T-helper 9 cell (primary cell): Measurements from ENCODE around the gene TET2.

Experiments used
- DNase-seq: peaks from one replicate; pipeline ENCODE4 v3.0.0-alpha.2; 2020

The TET2 gene

DNA sequence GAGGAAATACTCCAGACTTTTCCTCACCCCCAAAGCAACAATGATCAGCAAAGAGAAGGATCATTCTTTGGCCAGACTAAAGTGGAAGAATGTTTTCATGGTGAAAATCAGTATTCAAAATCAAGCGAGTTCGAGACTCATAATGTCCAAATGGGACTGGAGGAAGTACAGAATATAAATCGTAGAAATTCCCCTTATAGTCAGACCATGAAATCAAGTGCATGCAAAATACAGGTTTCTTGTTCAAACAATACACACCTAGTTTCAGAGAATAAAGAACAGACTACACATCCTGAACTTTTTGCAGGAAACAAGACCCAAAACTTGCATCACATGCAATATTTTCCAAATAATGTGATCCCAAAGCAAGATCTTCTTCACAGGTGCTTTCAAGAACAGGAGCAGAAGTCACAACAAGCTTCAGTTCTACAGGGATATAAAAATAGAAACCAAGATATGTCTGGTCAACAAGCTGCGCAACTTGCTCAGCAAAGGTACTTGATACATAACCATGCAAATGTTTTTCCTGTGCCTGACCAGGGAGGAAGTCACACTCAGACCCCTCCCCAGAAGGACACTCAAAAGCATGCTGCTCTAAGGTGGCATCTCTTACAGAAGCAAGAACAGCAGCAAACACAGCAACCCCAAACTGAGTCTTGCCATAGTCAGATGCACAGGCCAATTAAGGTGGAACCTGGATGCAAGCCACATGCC is 89.7 kb downstream of the TET2 start:
- DNase-seq, result no peak

DNA sequence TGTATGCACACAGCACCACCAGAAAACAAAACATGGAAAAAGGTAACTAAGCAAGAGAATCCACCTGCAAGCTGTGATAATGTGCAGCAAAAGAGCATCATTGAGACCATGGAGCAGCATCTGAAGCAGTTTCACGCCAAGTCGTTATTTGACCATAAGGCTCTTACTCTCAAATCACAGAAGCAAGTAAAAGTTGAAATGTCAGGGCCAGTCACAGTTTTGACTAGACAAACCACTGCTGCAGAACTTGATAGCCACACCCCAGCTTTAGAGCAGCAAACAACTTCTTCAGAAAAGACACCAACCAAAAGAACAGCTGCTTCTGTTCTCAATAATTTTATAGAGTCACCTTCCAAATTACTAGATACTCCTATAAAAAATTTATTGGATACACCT is 90.2 kb downstream of the TET2 start:
- DNase-seq, result no peak

- no peak for DNase-seq
Observed at GRCh38 chr4:105240037-105240436, 93.4 kb downstream of the TET2 start.

DNA sequence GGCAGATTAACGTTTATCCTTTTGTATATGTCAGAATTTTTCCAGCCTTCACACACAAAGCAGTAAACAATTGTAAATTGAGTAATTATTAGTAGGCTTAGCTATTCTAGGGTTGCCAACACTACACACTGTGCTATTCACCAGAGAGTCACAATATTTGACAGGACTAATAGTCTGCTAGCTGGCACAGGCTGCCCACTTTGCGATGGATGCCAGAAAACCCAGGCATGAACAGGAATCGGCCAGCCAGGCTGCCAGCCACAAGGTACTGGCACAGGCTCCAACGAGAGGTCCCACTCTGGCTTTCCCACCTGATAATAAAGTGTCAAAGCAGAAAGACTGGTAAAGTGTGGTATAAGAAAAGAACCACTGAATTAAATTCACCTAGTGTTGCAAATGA is 94.8 kb downstream of the TET2 start:
- no peak for DNase-seq

- no peak for DNase-seq
Observed at GRCh38 chr4:105243446-105243845, 96.8 kb downstream of the TET2 start.

DNA sequence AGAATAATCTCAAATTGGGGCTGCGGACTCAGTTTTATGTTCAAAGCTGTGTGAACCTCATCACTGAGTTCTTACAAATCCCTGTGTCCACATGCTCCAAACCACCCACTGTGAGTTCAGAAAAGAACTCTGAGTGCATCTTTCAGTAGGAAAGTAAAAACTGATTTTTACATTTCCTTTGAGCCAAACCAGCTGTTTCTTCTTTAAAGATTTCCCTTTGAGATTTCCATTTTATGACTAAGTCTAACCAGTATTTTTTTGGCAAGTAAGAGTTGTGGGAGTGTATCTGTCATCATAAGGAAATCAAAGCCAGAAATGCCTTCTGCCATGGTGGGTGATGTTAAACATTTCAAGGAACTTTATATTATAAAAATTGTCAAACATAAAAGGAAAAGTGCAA is 100.0 kb downstream of the TET2 start:
- DNase-seq, result no peak

DNA sequence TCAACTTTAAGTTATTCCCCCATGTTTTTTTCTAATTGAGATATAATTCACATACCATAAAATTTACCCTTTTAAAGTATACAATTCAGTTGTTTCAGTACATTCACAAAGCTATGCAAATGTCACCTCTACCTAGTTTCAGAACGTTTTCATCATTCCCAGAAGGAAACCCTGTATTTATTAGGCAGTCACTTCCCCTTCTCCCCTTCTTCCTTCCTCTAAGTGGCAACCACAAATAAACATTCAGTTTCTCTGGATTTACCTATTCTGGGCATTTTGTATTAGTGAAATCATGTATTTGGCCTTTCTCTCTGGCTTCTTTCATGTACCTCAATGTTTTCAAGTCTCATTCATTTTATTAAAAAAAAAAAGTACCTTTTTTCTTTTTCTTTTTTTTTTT is 101.9 kb downstream of the TET2 start:
- no peak for DNase-seq

- no peak for DNase-seq
Observed at GRCh38 chr4:105257817-105258495, 111.3 kb downstream of the TET2 start.

- DNase-seq, result no peak
Observed at GRCh38 chr4:105265689-105266088, 119.0 kb downstream of the TET2 start.

DNA sequence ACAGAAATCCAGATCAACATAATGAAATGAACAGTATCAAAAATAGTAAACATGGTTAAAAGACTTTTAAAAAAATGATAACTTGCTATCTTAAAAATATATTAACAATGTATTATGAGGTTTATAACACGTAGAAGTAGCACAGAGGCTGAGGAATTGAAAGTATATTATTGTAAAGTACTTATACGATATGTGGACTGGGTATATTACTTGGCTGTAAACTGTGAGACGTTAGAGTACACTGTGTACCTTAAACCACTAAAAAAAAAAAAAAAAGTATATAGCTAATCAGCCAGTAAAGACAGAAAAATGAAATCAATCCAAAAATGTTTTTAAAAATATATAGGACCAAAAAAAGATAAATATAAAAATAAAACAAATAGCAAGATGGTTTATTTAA is 120.6 kb downstream of the TET2 start:
- DNase-seq, result no peak

- DNase-seq, result no peak
Observed at GRCh38 chr4:105272002-105272401, 125.3 kb downstream of the TET2 start.

DNA sequence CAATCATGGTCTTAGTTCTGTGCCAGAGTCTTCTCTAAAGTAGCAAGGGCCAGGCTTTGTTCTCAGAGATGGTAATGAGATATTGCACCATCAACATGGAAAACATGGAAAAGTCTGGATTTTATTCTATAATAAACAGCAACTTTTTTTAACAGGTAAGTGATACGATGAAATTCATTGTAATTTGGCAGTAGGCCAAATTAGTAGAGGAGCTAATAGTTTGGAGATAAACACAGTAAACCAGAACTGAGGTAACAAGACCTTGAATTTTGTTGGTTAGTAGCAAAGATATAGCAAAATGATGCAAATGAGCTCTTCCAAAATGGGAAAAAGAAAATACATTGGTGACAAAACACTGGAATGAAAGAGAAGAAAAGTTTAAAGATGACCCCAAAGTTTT is 126.6 kb downstream of the TET2 start:
- DNase-seq, result no peak

DNA sequence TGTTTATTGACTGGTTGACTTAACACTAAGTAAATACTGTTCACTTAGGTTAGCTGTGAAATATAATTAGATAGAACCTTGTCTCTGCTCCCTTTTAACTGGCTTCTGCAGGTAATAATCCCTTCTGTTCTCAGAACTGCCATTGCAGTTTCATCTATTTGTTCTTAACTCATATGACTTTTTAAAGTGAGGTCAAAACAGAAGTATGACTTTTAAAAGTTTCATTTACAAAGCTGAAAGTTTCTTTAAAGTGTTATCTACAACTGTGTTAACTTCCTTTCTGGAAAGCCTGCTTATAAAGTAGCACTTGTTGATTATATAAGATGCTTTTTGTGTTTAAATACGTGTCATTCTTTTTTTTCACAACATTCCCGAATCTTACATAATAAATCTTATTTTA is 127.4 kb downstream of the TET2 start:
- DNase-seq, result no peak

DNA sequence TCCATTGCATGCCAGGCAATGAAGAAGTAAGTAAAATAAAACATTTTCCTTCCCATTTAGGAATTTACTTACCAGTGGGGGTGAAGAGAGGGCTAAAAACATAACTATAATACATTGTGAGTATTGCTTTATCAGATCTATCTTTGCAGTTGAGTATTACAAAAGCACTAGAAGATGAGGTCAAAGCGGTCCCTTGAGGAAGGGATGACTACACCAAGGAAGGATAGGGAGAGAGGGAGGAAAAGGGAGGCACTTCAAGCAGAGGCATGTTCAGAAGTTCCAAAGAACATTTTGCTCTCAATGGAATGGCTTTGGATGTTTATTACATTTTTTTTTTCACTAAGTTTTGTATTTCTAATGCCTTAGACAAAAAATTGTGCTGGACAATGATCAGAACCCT is 127.8 kb downstream of the TET2 start:
- no peak for DNase-seq

GRCh38 chr4:105276361-105277104 is 129.9 kb downstream of the TET2 start:
- DNase-seq, result no peak

DNA sequence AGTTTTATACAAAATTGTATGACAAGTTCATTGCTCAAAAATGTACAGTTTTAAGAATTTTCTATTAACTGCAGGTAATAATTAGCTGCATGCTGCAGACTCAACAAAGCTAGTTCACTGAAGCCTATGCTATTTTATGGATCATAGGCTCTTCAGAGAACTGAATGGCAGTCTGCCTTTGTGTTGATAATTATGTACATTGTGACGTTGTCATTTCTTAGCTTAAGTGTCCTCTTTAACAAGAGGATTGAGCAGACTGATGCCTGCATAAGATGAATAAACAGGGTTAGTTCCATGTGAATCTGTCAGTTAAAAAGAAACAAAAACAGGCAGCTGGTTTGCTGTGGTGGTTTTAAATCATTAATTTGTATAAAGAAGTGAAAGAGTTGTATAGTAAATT is 131.0 kb downstream of the TET2 start:
- no peak for DNase-seq

- DNase-seq, result no peak
Observed at GRCh38 chr4:105279314-105279713, 132.6 kb downstream of the TET2 start.

DNA sequence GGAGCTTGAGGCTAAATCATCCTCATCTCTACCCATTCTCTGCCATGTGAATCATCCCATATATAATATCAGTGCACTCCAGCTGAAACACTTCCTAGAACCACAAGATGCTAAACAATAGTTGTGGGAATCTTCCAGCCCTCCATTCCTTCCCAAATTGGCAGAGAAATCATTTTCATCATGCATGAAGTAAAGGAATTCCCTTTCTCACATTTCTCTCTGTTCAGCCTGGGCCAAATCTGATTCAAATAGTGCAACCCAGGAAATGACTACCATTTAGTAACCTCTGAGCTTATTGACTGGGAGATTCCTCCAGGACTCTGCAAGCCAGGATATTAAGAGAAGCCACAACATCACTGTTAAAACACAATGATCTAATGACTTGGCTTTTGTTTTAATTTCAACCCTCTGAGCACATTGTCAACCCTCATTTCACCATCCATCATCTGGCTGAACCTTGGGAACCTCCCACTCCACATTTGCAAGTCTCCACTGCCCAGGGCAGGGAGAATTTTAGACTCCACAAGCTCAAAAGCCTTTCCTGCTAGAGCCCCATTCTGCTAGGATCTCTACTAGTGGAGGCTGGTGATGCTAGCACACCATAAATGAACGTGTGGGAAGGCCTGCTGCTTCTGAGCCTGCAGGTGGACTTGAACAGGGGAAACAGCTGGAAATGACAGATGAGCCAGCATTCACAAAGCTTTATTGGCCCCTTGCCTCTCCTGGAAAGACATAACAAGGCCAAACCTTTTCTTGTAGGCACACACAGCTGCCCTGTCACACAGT is 133.9 kb downstream of the TET2 start:
- no peak for DNase-seq

DNA sequence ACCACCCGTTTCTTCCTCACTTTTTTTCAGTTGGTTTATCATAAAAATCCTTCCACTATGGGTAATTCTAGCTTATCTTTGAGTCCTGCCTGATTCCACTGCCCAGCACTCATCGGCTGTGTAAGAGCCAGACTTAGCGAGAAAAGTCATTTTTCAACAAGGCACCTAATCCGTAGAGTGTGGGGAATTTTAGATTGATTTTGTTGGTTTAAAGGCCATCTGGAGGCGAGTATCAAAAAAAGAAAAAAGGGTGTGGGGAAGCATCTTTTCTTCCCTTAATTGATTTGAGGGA is 134.4 kb downstream of the TET2 start:
- no peak for DNase-seq

GRCh38 chr4:105282489-105282888 is 135.8 kb downstream of the TET2 start:
- no peak for DNase-seq

- DNase-seq, result no peak
Observed at GRCh38 chr4:105283501-105283900, 136.8 kb downstream of the TET2 start.

- no peak for DNase-seq
Observed at GRCh38 chr4:105288121-105288520, 141.4 kb downstream of the TET2 start.

DNA sequence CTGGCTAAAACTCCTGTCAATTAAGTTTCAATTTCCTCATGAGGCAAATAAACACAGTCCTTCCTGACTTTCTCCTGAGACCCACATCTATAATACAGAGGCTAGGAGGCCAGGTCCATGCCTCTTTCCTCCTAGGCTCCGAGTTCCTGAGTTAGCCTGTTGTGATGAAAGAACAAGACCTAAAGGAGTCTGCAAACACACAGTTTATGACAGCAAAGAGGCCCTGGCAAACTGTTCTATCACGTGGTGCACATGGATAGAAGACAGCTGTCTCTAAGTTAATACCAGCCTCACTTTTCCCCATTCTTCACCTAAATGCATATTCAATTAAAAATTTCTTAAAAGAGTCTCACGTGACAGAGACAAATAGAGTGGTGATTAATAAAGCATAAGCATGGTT is 145.2 kb downstream of the TET2 start:
- DNase-seq, result no peak

DNA sequence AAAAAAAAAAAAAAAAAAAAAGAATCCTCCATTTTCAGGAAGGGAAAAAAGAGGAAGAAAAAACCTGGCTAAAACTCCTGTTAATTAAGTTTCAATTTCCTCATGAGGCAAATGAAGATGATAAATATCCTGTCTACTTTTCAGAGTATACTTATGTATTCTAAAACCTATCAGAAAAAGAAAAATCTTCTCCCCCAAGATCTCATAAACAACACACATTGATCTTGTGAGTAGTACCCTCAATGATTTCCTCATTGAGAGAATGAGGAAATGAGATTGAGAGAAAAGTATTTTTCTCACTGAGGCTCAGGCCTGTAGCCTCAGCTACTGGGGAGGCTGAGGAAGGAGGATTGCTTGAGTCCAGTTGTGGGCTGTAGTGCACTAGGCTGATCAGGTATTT is 146.7 kb downstream of the TET2 start:
- DNase-seq, result no peak
